HG03520 (cell line): ENCODE results near the gene NKX2-3.

ENCODE experiments used
- ATAC-seq: cut with Tn5 transposase; IDR thresholded peaks from one replicate; pipeline ENCODE4 v1.9.1; 2021; ENCODE audit warnings: mild to moderate bottlenecking, moderate library complexity; ENCODE audit not compliant: unreplicated experiment

The NKX2-3 gene

DNA sequence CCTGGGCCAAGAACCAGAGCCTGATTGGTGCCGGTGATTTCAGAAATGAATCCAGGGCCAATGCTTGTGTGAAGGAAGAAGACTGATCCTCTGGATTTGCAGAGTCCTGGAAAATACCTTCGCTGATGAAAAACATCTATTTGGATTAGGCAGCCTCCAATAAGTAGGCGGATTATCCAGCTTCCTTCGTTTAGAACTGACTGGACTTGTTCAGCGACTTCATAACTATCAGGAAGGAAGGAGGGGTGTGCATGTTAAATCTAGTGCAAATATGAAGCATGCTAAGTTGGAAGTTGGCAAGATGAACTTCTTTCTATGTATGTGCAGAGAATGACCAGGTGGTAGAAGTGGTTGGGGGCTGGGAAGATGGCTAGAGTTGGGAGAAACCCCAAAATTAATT, 41.0 kb downstream of the NKX2-3 start:
- ATAC-seq = no peak

GRCh38 chr10:99579971-99580370, 47.2 kb downstream of the NKX2-3 start:
- ATAC-seq = no peak

DNA sequence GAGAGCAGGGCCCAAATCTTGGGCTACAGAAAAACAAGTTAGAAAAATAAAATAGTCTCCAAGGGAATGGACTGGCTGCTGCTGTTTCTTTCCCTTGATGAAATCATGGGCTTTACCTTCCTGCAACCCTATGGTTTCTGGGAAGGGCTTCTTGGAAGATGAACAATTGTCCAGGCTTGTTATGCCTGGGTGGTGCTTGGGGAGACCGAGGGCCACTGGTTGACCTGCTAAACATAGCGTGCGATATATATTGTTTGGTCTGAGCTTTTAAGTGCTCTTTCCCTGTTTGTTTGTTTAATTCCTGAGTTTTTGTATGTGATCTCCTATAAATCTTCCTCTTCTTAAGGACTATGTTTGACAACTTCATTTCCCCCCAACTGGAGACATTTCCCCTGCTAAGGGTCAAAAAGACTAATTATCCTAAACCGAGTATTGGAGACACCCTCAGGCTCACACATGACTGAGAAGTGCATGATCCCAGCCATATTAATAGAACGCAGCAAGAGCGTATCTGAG, 49.6 kb downstream of the NKX2-3 start:
- ATAC-seq = no peak

DNA sequence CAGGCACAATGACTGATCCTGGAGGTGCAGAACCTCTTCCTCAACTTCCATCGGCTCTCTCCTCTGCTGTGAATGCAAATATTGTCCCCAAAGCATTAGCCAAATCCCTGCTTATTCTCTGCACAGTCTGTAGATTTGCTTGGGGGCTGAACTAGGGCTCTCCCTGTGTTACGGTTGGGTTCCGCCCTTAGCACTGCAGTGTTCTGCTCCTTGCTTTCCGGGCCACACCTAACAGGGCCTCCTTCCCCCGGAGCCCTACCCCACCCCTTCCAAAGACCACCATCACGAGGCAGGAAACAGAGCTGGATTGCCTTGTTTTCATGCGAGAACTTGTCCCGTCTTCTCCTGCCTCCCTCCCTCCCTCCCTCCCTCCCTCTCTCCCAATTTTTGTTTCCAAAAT, 50.9 kb downstream of the NKX2-3 start:
- no peak for ATAC-seq
